ENCODE data around the gene JAKMIP1. TPM values are rescaled to one million over a fixed set of nuclear protein-coding genes. Genes with fewer than 3 reads are reported as not detected.

The JAKMIP1 gene
- total and polyA plus RNA-seq, 2 of the 13 experiments (the other 11 are each of a cell fraction or from before 2014, with no cell fraction given): not detected

DNA sequence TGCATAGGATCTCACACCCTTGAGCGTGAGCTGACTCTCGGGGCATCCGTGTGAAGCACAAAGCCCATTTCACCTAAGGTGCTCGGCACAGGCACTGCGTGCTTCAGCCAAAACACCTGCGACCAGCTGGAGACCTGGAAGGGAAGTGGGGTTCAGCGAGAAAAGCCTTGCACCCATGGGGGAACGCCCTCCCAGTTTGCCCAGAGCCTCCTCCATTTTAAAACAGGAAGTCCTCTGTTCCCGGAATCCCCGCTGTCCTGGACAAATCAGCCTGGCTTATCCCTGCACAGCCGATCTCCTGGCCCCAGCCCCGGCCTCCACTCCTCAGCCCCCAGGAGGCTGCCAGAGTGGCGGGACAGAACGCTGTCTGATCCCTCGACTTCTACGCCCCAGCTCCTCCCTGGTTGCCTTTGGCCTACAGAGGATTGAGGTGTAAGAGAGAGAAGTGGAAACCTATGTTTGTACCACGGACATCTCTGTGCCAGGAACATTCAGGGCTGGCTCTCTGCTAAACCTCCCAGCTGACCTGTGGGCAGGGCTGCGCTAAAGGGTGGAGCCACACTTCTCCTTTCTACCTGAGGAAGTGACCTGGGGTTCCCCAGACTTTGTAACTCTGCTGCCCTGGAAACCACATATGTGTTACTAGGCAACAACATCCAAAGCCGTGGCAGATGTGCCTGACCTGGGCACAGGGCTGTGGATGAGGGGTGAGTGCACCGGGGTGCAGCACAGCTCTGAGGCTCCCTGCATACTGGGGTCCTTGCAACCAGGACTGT is 178.3 kb downstream of the JAKMIP1 start (continued):
- TF ChIP-seq ZZZ3 (CRISPR knock-in tag; IDR thresholded peaks at IDR 0.05; ENCODE audit: borderline replicate concordance) (no peak), CCAR2 (optimal IDR thresholded peaks at IDR 0.05; ENCODE audit: low read depth, low read length) (no peak), ZNF644 (CRISPR knock-in tag; IDR thresholded peaks at IDR 0.05; ENCODE audit: low read depth) (no peak), YY1 (IDR thresholded peaks at IDR 0.05; ENCODE audit: insufficient read depth, insufficient replicate concordance, low read depth, low read length) (no peak), FOXP4 (CRISPR knock-in tag; IDR thresholded peaks at IDR 0.05) (no peak), ZNF441 (CRISPR knock-in tag; IDR thresholded peaks at IDR 0.05; ENCODE audit: borderline replicate concordance) (no peak)

- Histone ChIP-seq H3K79me2 (ENCODE audit: insufficient read depth, low read length) (no peaks in the 10 kb centered on the region), H3K27me3 (ENCODE audit: control insufficient read depth in 1 of 2, insufficient read depth in 2 of 2, low read length in 2 of 2) (peaks cover 16 to 49% of the 10 kb centered on the region in 2 experiments), H4K20me1 (ENCODE audit: insufficient read depth, low read length) (peaks cover 2% of the 10 kb centered on the region; the same call in 1 of the 2 replicates), H3K4me3 (replicated peaks in 1 of 3; ENCODE audit: insufficient read depth in 1 of 3, low read depth in 2 of 3, low read length in 3 of 3) (no peak overlapping the region), H3K36me3 (replicated peaks in 1 of 2; ENCODE audit: control insufficient read depth in 1 of 2, insufficient read depth in 2 of 2, low read length in 2 of 2) (no peaks in the 10 kb centered on the region), H3K9me3 (ENCODE audit: low read length) (no peaks in the 10 kb centered on the region), H3K4me2 (ENCODE audit: low read depth, low read length) (no peak overlapping the region), H3K27ac (ENCODE audit: extremely low read length, insufficient read depth, low read length) (no peak overlapping the region), H3K9ac (ENCODE audit: insufficient read depth, low read depth, low read length) (no peak overlapping the region), H2AFZ (ENCODE audit: low read length) (no peak overlapping the region), H3K4me1 (ENCODE audit: insufficient read depth, low read length) (peaks cover 14% of the 10 kb centered on the region)
- intact Hi-C loops (cut with micrococcal nuclease; ENCODE audit: unreplicated experiment): no loop called here
- no TSS peak for BruUV-seq (replicated peaks)
- no peak for TF ChIP-seq BHLHE40 (IDR thresholded peaks at IDR 0.05; ENCODE audit: low read length)
- TF ChIP-seq ZBTB1 (CRISPR knock-in tag; IDR thresholded peaks at IDR 0.05; ENCODE audit: borderline replicate concordance): no peak
- no peak for TF ChIP-seq ELF1 (CRISPR knock-in tag; IDR thresholded peaks at IDR 0.05)
- no peak for TF ChIP-seq PLSCR1 (CRISPR knock-in tag; IDR thresholded peaks at IDR 0.05; ENCODE audit: borderline replicate concordance)
- no peak for TF ChIP-seq ZNF414 (CRISPR knock-in tag; IDR thresholded peaks at IDR 0.05)
- TF ChIP-seq ZNF761 (CRISPR knock-in tag; conservative IDR thresholded peaks at IDR 0.05): no peak
- TF ChIP-seq NFKBIZ (CRISPR knock-in tag; IDR thresholded peaks at IDR 0.05): no peak
- POLR2A ChIA-PET: no interaction called here
- ATAC-seq (no peak), DNase-seq (ENCODE audit: low spot score) (no peak), FAIRE-seq (no peak)
- WGBS (ENCODE audit: low lambda C conversion rate): 24% methylated on average over 5 of the region's 8 CpGs
- in situ Hi-C loops (cut with HindIII; ENCODE audit: extremely low pct_ligation_motif_present, low pct_unique_long_range_greater_than_20kb): no loop called here
- CTCF ChIA-PET (ENCODE audit: low intra/inter-chr PET ratio, low total read pairs): no interaction called here
These were observed 179.7 kb downstream of the JAKMIP1 start for GRCh38 chr4:6020613-6021012.
